DND-41 (cell line): ENCODE data around the gene ZFP91.

ENCODE experiments used
- CTCF ChIP-seq: IDR thresholded peaks from 2 replicates; pipeline ENCODE4 v1.5.1; 2012; ENCODE audit warnings: borderline replicate concordance, low read length, moderate library complexity, mild to moderate bottlenecking; ENCODE audit not compliant: poor library complexity, severe bottlenecking; ENCODE audit errors: extremely low read depth
- EZH2 ChIP-seq: IDR thresholded peaks from 3 replicates; pipeline ENCODE4 v1.6.1; 2012; ENCODE audit warnings: borderline replicate concordance, low read depth, mild to moderate bottlenecking, moderate library complexity, low read length, inconsistent platforms; ENCODE audit not compliant: severe bottlenecking

GRCh38 chr11:58596621-58597020, 17.8 kb downstream of the ZFP91 start:
- TF ChIP-seq EZH2: no peak
- no peak for TF ChIP-seq CTCF
